Medulla oblongata (tissue), 1 donor: ENCODE measurements around the gene DAGLA.
"Not testable (repeated sequence)": the region's sequence is repeated elsewhere in the genome, so short reads cannot be mapped to it uniquely, and the experiment has no call there.

Experiments
- DNase-seq: peaks from one replicate; pipeline ENCODE4 v3.0.0-alpha.2; 2015; ENCODE audit errors: extremely low spot score

The DAGLA gene

GRCh38 chr11:61679893-61680621 lies at the start of gene DAGLA:
Gene DAGLA, plus strand, starts transcription at chr11:61680391. Its CDS starts 39,765 bp downstream, at chr11:61720156.
- DNase-seq, result peak; percentile 82

GRCh38 chr11:61632096-61632495 lies 48.1 kb upstream of the DAGLA start:
- DNase-seq, result no peak

- DNase-seq, result no peak
Observed at GRCh38 chr11:61635304-61635703, 44.9 kb upstream of the DAGLA start.

- no peak for DNase-seq
Observed at GRCh38 chr11:61635787-61636186, 44.4 kb upstream of the DAGLA start.

GRCh38 chr11:61636676-61637075 lies 43.5 kb upstream of the DAGLA start:
- DNase-seq, result peak; percentile 21

GRCh38 chr11:61637277-61637676 lies 42.9 kb upstream of the DAGLA start:
- no peak for DNase-seq

GRCh38 chr11:61639816-61640443 lies 40.3 kb upstream of the DAGLA start:
- no peak for DNase-seq

- DNase-seq, result no peak
Observed at GRCh38 chr11:61642162-61642561, 38.0 kb upstream of the DAGLA start.

GRCh38 chr11:61645179-61645868 lies 34.9 kb upstream of the DAGLA start:
- no peak for DNase-seq

GRCh38 chr11:61647529-61647928 lies 32.7 kb upstream of the DAGLA start:
- DNase-seq, result no peak

- no peak for DNase-seq
Observed at GRCh38 chr11:61650781-61651571, 29.2 kb upstream of the DAGLA start.

GRCh38 chr11:61652135-61652534 lies 28.1 kb upstream of the DAGLA start:
- no peak for DNase-seq

- peak; percentile 40 for DNase-seq
Observed at GRCh38 chr11:61654397-61654829, 25.8 kb upstream of the DAGLA start.

GRCh38 chr11:61655266-61656159 lies 24.7 kb upstream of the DAGLA start:
- not testable (repeated sequence) for DNase-seq

- no peak for DNase-seq
Observed at GRCh38 chr11:61656347-61657077, 23.7 kb upstream of the DAGLA start.

GRCh38 chr11:61657566-61658290 lies 22.5 kb upstream of the DAGLA start:
- no peak for DNase-seq

GRCh38 chr11:61659413-61660196 lies 20.6 kb upstream of the DAGLA start:
- DNase-seq, result no peak

GRCh38 chr11:61660997-61661396 lies 19.2 kb upstream of the DAGLA start:
- DNase-seq, result not testable (repeated sequence)
